Neural cell (in vitro differentiated cells): Measurements from ENCODE around the gene JPH4.

Experiments
- CTCF ChIP-seq: fragments of 450-650 bp; IDR thresholded peaks from 2 replicates; pipeline ENCODE4 v1.5.1; 2014; ENCODE audit warnings: antibody characterized with exemption, mild to moderate bottlenecking, moderate library complexity; ENCODE audit not compliant: poor library complexity, severe bottlenecking
- EP300 ChIP-seq: fragments of 450-650 bp; conservative IDR thresholded peaks from 2 replicates; pipeline ENCODE4 v1.6.1; 2014; ENCODE audit warnings: antibody characterized with exemption, mild to moderate bottlenecking, moderate library complexity; ENCODE audit not compliant: poor library complexity, severe bottlenecking
- POLR2AphosphoS5 ChIP-seq: IDR thresholded peaks from 2 replicates; pipeline ENCODE4 v1.6.1; 2012

DNA sequence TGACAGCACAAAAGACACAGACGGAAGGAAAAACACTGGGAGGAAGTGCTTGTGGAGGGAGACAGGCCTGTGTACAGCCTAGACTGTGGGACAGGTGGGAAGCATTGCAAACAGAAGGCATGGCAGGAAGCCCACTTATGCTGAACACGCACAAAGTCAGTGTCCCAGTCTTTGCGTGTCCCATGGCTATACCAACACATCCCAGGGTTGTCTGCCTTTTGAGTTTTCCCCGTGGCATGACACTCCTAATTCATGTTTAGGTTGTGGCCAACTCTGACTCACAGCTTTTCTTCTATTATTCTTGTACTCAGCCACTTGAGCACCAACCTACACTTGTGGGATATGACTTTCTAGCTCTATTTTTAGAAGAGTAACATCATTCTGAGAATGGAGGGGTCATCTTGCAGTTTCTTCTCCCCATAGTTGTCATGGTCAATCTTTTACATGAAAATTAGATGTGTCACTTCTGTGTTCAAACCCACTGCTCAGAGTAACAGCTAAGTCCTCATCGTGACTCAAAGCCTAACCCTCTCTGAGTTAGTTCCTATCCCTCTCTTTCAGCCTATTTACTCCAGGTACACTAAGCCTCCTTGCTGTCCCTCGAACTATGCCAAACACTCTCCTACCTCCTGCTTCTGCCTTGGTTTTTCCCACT, 27.5 kb upstream of the JPH4 start:
- TF ChIP-seq EP300 (no peak), CTCF (no peak), POLR2AphosphoS5 (no peak)
